SJSA1 (cell line): Measurements from ENCODE around the gene MEIKIN. TPM values are rescaled to one million over a fixed set of nuclear protein-coding genes. Genes with fewer than 3 reads are reported as not detected.

Source experiments
- DNase-seq, 2 experiments: peaks; one replicate each; pipeline ENCODE4 v3.0.0-alpha.2; 2015 to 2020; ENCODE audit warnings: low spot score in 2 of 2, low read depth in 1 of 2
- H3K27ac ChIP-seq: fragments of 250-450 bp; sonication (Bioruptor Pico); 2 replicates; pipeline ENCODE4 v1.5.1; 2020; ENCODE audit warnings: mild to moderate bottlenecking, moderate library complexity
- H3K27me3 ChIP-seq: fragments of 250-450 bp; sonication (Bioruptor Pico); replicated peaks from 2 replicates; pipeline ENCODE4 v1.5.1; 2020; ENCODE audit warnings: mild to moderate bottlenecking, moderate library complexity
- H3K36me3 ChIP-seq: fragments of 250-450 bp; sonication (Bioruptor Pico); 2 replicates; pipeline ENCODE4 v1.5.1; 2020; ENCODE audit warnings: mild to moderate bottlenecking
- H3K4me1 ChIP-seq: fragments of 250-450 bp; sonication (Bioruptor Pico); replicated peaks from 2 replicates; pipeline ENCODE4 v1.6.1; 2021; ENCODE audit warnings: mild to moderate bottlenecking
- H3K4me3 ChIP-seq: fragments of 250-450 bp; sonication (Bioruptor Pico); 2 replicates; pipeline ENCODE4 v1.5.1; 2020; ENCODE audit warnings: mild to moderate bottlenecking
- H3K9me3 ChIP-seq: fragments of 250-450 bp; sonication (Bioruptor Pico); replicated peaks from 2 replicates; pipeline ENCODE4 v1.5.1; 2020; ENCODE audit warnings: mild to moderate bottlenecking
- total RNA-seq: library from RNA; depleted of rRNA; stranded (reverse); fragments of >200 nt; shearing (Covaris generic); gene quantifications from 2 replicates; pipeline ENCODE4 v1.2.3, GENCODE V29; 2014; rRNA removed

MEIKIN gene
- total RNA-seq, 1 experiment from 2014 or later: not detected

DNA sequence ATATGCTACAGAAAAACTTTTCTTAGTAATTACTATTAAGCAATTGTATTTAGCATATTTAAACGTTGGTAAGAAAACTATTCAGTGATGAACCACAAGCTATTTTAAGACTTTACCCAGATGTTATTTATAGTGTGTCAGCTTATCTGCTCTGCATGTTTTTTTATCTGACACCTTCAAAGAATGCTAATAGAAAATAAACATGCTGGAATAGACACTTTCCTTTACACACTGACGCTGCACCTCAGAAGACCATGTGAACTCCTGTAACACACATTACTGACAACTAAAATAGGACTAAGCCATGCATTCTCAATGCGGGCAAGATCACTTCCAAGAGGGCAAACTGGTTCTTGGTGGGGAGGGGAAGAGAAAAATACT is 187.0 kb downstream of the MEIKIN start:
- Histone ChIP-seq H3K36me3 (peaks cover 8% of the 10 kb centered on the region; the same call in 1 of the 2 replicates), H3K27me3 (no peaks in the 10 kb centered on the region), H3K27ac (no peak overlapping the region), H3K9me3 (no peaks in the 10 kb centered on the region), H3K4me3 (no peak overlapping the region), H3K4me1 (peaks cover 20% of the 10 kb centered on the region)
- no peak for DNase-seq

DNA sequence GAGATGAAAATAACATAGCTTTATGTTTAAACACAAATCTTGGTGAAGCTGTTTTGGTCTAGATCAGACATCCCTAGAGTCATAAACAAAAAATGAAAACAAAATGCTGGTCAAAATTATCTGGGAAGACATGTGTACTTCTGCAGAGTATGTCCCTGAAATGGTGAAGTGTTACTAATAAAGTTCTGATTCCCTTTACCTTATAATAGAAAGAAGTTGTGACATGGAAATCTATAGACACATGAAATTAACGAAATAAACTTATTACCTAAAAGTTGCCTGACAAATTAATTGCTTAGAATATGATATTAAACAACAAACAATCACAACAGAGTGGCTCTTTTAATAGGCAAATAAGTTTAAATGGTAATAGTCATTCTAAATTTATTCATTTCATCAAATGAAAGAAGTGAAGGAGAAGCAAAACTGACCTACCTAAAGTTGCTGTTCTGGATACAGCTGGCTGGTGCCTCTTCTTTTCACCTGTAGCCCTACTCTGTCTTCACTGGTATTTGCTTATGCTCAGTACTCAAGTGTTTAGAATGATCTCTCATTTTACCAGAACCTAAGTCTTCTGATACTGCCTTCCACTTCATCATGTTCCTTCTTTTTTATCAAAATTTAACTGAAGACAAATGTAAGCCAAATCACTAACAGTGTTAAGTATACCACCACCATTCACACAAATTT is 187.5 kb downstream of the MEIKIN start:
- Histone ChIP-seq H3K27ac (no peak overlapping the region), H3K4me1 (peaks cover 25% of the 10 kb centered on the region), H3K36me3 (peaks cover 7% of the 10 kb centered on the region; the same call in 1 of the 2 replicates), H3K4me3 (no peak overlapping the region), H3K9me3 (no peaks in the 10 kb centered on the region), H3K27me3 (no peaks in the 10 kb centered on the region)
- DNase-seq: no peak

Other genes starting within 250 kb of the MEIKIN start
- gene FNIP1, start 148.6 kb downstream of the MEIKIN start, total RNA-seq: 30.0 and 44.5 TPM in 2 replicates
- gene ACSL6, start 66.0 kb upstream of the MEIKIN start, total RNA-seq: 0.03 TPM in 1 of 2 replicates, not detected in the other
- gene IL3, start 115.0 kb upstream of the MEIKIN start, total RNA-seq: not detected in 2 replicates
- 0.68 TPM in 1 of 2 replicates, not detected in the other for gene CSF2, start 128.1 kb upstream of the MEIKIN start, total RNA-seq